Panc1 (cell line): Measurements from ENCODE around the gene CDAN1. TPM values are rescaled to one million over a fixed set of nuclear protein-coding genes. Genes with fewer than 3 reads are reported as not detected.

Source experiments
- ATAC-seq: fragments of 200-7000 bp; cut with Tn5 transposase; 2 replicates; pipeline ENCODE4 v1.9.1; 2020; ENCODE audit warnings: mild to moderate bottlenecking, moderate library complexity
- BruUV-seq: library from RNA; stranded (reverse); fragments of 400-500 nt; replicated peaks from 2 replicates; lab custom pipeline; 2021; lab: Mats Ljungman, UMichigan
- CTCF ChIA-PET: fragments of 300-600 bp; sonication (Branson Sonifier 250); formaldehyde crosslinking; loops from one replicate; lab custom pipeline; 2022; ENCODE audit warnings: antibody characterized with exemption; lab: Charles Lee
- POLR2A ChIA-PET: fragments of 300-600 bp; sonication (Branson Sonifier 250); formaldehyde crosslinking; loops from one replicate; lab custom pipeline; 2022; ENCODE audit warnings: antibody characterized with exemption; lab: Charles Lee
- DNase-seq: peaks from one replicate; pipeline ENCODE4 v3.0.0-alpha.2; 2010; ENCODE audit warnings: low read depth, low spot score
- H3K27ac ChIP-seq: 2 replicates; pipeline ENCODE4 v1.5.1; 2011; ENCODE audit warnings: mild to moderate bottlenecking, low read length, inconsistent platforms
- H3K27me3 ChIP-seq: fragments of 200-500 bp; sonication (Bioruptor generic); 2 replicates; pipeline ENCODE4 v1.6.0; 2014; ENCODE audit warnings: low read length, inconsistent platforms; ENCODE audit not compliant: control insufficient read depth, insufficient read depth
- H3K36me3 ChIP-seq: fragments of 200-500 bp; sonication (Bioruptor generic); 2 replicates; pipeline ENCODE4 v1.5.1; 2014; ENCODE audit warnings: inconsistent platforms, mild to moderate bottlenecking, low read length, moderate library complexity; ENCODE audit not compliant: control insufficient read depth, insufficient read depth
- H3K4me1 ChIP-seq: 2 replicates; pipeline ENCODE4 v1.5.1; 2011; ENCODE audit warnings: inconsistent platforms, mild to moderate bottlenecking, low read length, moderate library complexity; ENCODE audit not compliant: control insufficient read depth, insufficient read depth
- H3K4me3 ChIP-seq, 2 experiments: 2 replicates each; pipeline ENCODE4 v1.5.1; 2011 to 2012; ENCODE audit warnings: low read depth in 2 of 2, low read length in 2 of 2, mild to moderate bottlenecking in 2 of 2, inconsistent platforms in 1 of 2, moderate library complexity in 1 of 2
- H3K9me3 ChIP-seq: fragments of 200-500 bp; sonication (Bioruptor generic); 2 replicates; pipeline ENCODE4 v1.5.1; 2014; ENCODE audit warnings: low read depth, mild to moderate bottlenecking, inconsistent platforms, low read length, moderate library complexity; ENCODE audit not compliant: control insufficient read depth, insufficient read depth
- CTCF ChIP-seq: fragments of 450-650 bp; IDR thresholded peaks from 2 replicates; pipeline ENCODE4 v1.5.1; 2017; ENCODE audit warnings: mild to moderate bottlenecking
- POLR2AphosphoS5 ChIP-seq: IDR thresholded peaks from 2 replicates; pipeline ENCODE4 v1.6.1; 2012; ENCODE audit warnings: mild to moderate bottlenecking, low read depth, low read length, moderate library complexity
- SIN3A ChIP-seq: IDR thresholded peaks from 2 replicates; pipeline ENCODE4 v1.6.1; 2012; ENCODE audit warnings: low read depth, mild to moderate bottlenecking, low read length, moderate library complexity, borderline replicate concordance; ENCODE audit not compliant: insufficient read depth
- TCF7L2 ChIP-seq: IDR thresholded peaks from 2 replicates; pipeline ENCODE4 v1.6.1; 2011; ENCODE audit warnings: mild to moderate bottlenecking, low read depth, low read length, inconsistent platforms
- in situ Hi-C: cut with HindIII; loops from 2 replicates; pipeline ENCODE4 v1.10.0; 2016; ENCODE audit warnings: low sequenced_read_pairs, low pct_unique_long_range_greater_than_20kb
- intact Hi-C: fragments of 100-400 bp; cut with micrococcal nuclease; formaldehyde crosslinking; loops from one replicate; pipeline ENCODE4 v1.10.0; 2022; ENCODE audit not compliant: unreplicated experiment
- total RNA-seq: library from RNA; stranded (reverse); gene quantifications from one replicate; pipeline ENCODE4 v1.2.1, GENCODE V29; 2021; ENCODE audit not compliant: unreplicated experiment
- TF ChIP-seq, protein P1 (sequence below), 2 experiments: IDR thresholded peaks; 2 replicates each; pipeline ENCODE4 v1.6.1; 2011 to 2012; ENCODE audit warnings: low read depth in 2 of 2, control low read depth in 1 of 2, low read length in 1 of 2, mild to moderate bottlenecking in 1 of 2, moderate library complexity in 1 of 2; ENCODE audit not compliant: insufficient read depth in 1 of 2

Gene CDAN1
- total RNA-seq, 1 experiment from 2014 or later = 41.1 TPM

GRCh38 chr15:42730536-42730935 lies 6.4 kb downstream of the CDAN1 start:
- intact Hi-C loops = no loop called here
- H3K36me3 ChIP-seq = peaks cover 2% of the 10 kb centered on the region

DNA sequence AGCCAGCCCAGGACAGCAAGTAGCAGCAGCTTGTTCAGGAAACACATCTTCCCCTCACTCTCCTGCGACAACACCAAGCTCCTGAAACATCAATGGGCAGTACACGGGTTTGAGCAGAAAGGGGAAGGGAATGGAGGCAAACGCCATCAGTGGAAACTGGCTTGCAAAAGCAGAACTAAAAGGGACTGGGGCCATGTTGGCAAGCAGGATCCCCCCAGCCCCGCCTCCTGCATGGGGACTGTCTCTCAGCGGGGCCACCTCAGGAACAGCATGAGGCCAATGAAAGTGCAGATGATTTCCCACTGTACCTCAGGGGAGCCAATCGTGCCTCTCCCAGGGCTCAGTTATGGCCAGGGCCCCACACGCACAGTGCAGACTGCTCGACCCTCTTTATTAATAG lies 6.8 kb downstream of the CDAN1 start:
- Histone ChIP-seq H3K9me3 (no peaks in the 10 kb centered on the region), H3K4me3 (no peak overlapping the region), H3K27ac (no peak overlapping the region), H3K36me3 (peaks cover 2% of the 10 kb centered on the region), H3K4me1 (0 out of 2 replicates have a peak, but pooled peaks cover 3% of the 10 kb centered on the region), H3K27me3 (no peaks in the 10 kb centered on the region)
- no TSS peak for BruUV-seq
- DNase-seq (no peak), ATAC-seq (no peak)
- intact Hi-C loops (no loop called here), in situ Hi-C loops (no loop called here)
- ChIA-PET POLR2A (interaction anchor here (0.6 to 0.7 kb wide), 2 partner anchors 21 to 28 kb away, joined by 6 read pairs; no protein-coding TSS in a partner anchor), CTCF (no interaction called here)
- TF ChIP-seq POLR2AphosphoS5 (no peak), SIN3A (no peak), CTCF (no peak), TCF7L2 (no peak)

More at GRCh38 chr15:42730536-42730935, 6.4 kb downstream of the CDAN1 start:
- no TSS peak for BruUV-seq
- ATAC-seq (no peak), DNase-seq (no peak)
- H3K4me3 ChIP-seq = no peak overlapping the region
- POLR2A ChIA-PET = interaction anchor here (0.6 to 0.7 kb wide), 2 partner anchors 28 to 187 kb away, joined by 3 to 6 read pairs; no protein-coding TSS in a partner anchor
- H3K4me1 ChIP-seq = 0 out of 2 replicates have a peak, but pooled peaks cover 6% of the 10 kb centered on the region
- no peaks in the 10 kb centered on the region for H3K9me3 ChIP-seq
- TF ChIP-seq, protein P1, sequence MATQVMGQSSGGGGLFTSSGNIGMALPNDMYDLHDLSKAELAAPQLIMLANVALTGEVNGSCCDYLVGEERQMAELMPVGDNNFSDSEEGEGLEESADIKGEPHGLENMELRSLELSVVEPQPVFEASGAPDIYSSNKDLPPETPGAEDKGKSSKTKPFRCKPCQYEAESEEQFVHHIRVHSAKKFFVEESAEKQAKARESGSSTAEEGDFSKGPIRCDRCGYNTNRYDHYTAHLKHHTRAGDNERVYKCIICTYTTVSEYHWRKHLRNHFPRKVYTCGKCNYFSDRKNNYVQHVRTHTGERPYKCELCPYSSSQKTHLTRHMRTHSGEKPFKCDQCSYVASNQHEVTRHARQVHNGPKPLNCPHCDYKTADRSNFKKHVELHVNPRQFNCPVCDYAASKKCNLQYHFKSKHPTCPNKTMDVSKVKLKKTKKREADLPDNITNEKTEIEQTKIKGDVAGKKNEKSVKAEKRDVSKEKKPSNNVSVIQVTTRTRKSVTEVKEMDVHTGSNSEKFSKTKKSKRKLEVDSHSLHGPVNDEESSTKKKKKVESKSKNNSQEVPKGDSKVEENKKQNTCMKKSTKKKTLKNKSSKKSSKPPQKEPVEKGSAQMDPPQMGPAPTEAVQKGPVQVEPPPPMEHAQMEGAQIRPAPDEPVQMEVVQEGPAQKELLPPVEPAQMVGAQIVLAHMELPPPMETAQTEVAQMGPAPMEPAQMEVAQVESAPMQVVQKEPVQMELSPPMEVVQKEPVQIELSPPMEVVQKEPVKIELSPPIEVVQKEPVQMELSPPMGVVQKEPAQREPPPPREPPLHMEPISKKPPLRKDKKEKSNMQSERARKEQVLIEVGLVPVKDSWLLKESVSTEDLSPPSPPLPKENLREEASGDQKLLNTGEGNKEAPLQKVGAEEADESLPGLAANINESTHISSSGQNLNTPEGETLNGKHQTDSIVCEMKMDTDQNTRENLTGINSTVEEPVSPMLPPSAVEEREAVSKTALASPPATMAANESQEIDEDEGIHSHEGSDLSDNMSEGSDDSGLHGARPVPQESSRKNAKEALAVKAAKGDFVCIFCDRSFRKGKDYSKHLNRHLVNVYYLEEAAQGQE (IDR thresholded peaks at IDR 0.05; ENCODE audit: insufficient read depth in 1 of 2, low read depth in 2 of 2, low read length in 1 of 2) = no peak
- TF ChIP-seq POLR2AphosphoS5 = no peak
- no peak for TF ChIP-seq TCF7L2
- no peak for TF ChIP-seq SIN3A
- TF ChIP-seq CTCF = no peak
- H3K27ac ChIP-seq = no peak overlapping the region
- CTCF ChIA-PET = no interaction called here
- in situ Hi-C loops = no loop called here
- H3K27me3 ChIP-seq = no peaks in the 10 kb centered on the region
